SK-N-SH (cell line): ENCODE data around the gene SLC52A3. TPM values are rescaled to one million over a fixed set of nuclear protein-coding genes. Genes with fewer than 3 reads are reported as not detected.

Source experiments
- CTCF ChIA-PET: fragments of 300-600, 350-600 bp; formaldehyde crosslinking; extraction: SDS; loops from one replicate; lab custom pipeline; 2021; lab: Yijun Ruan, JAX
- POLR2A ChIA-PET: fragments of 350-600 bp; sonication (Branson Sonifier 250); formaldehyde crosslinking; extraction: SDS; loops from one replicate; lab custom pipeline; 2020; ENCODE audit warnings: antibody characterized with exemption, inconsistent platforms; lab: Yijun Ruan, JAX
- DNase-seq: peaks from one replicate; pipeline ENCODE4 v3.0.0; 2012
- H2AFZ ChIP-seq: fragments of 200-600 bp; sonication (generic); 2 replicates; pipeline ENCODE4 v1.8.1; 2016; ENCODE audit warnings: antibody characterized with exemption, mild to moderate bottlenecking, low read depth
- H3F3A ChIP-seq: fragments of 200-600 bp; sonication (generic); replicated peaks from 2 replicates; pipeline ENCODE3; 2016; ENCODE audit warnings: antibody characterized with exemption, mild to moderate bottlenecking; ENCODE audit not compliant: insufficient read depth
- H3K27ac ChIP-seq, 2 experiments: fragments of 200-500 bp in 1 of 2; fragments of 200-600 bp in 1 of 2; sonication (Bioruptor generic) in 1 of 2; sonication (generic), shearing (Covaris generic) in 1 of 2; 2 replicates each; pipeline versions ENCODE4 v1.5.1 to v1.6.1; 2014 to 2016; ENCODE audit warnings: low read depth in 2 of 2, inconsistent platforms in 1 of 2, low read length in 1 of 2, mild to moderate bottlenecking in 1 of 2, mixed read lengths in 1 of 2
- H3K27me3 ChIP-seq: fragments of 200-600 bp; sonication (generic), shearing (Covaris generic); 2 replicates; pipeline ENCODE4 v1.6.1; 2016; ENCODE audit warnings: mixed run types; ENCODE audit not compliant: insufficient read depth
- H3K36me3 ChIP-seq, 2 experiments: fragments of 200-500 bp in 1 of 2; fragments of 200-600 bp in 1 of 2; sonication (Bioruptor generic) in 1 of 2; sonication (generic) in 1 of 2; replicated peaks in 1 of 2; 2 replicates each; pipeline versions ENCODE3 to v1.5.1; 2014 to 2016; ENCODE audit warnings: low read length in 1 of 2, mild to moderate bottlenecking in 1 of 2; ENCODE audit not compliant: insufficient read depth in 2 of 2, control insufficient read depth in 1 of 2
- H3K4me1 ChIP-seq, 2 experiments: fragments of 200-500 bp in 1 of 2; fragments of 200-600 bp in 1 of 2; sonication (Bioruptor generic) in 1 of 2; sonication (generic), shearing (Covaris generic) in 1 of 2; 2 replicates each; pipeline versions ENCODE4 v1.5.1 to v1.6.1; 2014 to 2016; ENCODE audit warnings: low read depth in 1 of 2, low read length in 1 of 2, mixed run types in 1 of 2; ENCODE audit not compliant: insufficient read depth in 2 of 2, control insufficient read depth in 1 of 2
- H3K4me2 ChIP-seq: fragments of 200-600 bp; sonication (generic), shearing (Covaris generic); 2 replicates; pipeline ENCODE4 v1.6.1; 2017; ENCODE audit warnings: mixed run types
- H3K4me3 ChIP-seq, 2 experiments: fragments of 200-500 bp in 1 of 2; fragments of 200-600 bp in 1 of 2; sonication (Bioruptor generic) in 1 of 2; sonication (generic), shearing (Covaris generic) in 1 of 2; 2 replicates each; pipeline versions ENCODE4 v1.5.1 to v1.8.1; 2014 to 2016; ENCODE audit warnings: low read depth in 2 of 2, inconsistent platforms in 1 of 2, low read length in 1 of 2, mild to moderate bottlenecking in 1 of 2, mixed read lengths in 1 of 2, moderate library complexity in 1 of 2
- H3K79me2 ChIP-seq: fragments of 200-600 bp; sonication (generic); 2 replicates; pipeline ENCODE4 v1.8.1; 2017; ENCODE audit warnings: mild to moderate bottlenecking; ENCODE audit not compliant: insufficient read depth
- H3K9ac ChIP-seq: fragments of 200-600 bp; sonication (generic); 2 replicates; pipeline ENCODE4 v1.6.1; 2017; ENCODE audit warnings: mixed run types
- H3K9me2 ChIP-seq: fragments of 200-600 bp; sonication (generic); 2 replicates; pipeline ENCODE4 v1.6.1; 2017; ENCODE audit warnings: mixed run types
- H3K9me3 ChIP-seq: fragments of 200-600 bp; sonication (generic); 2 replicates; pipeline ENCODE4 v1.6.1; 2017; ENCODE audit warnings: mixed run types, mild to moderate bottlenecking, moderate library complexity
- H4K20me1 ChIP-seq: fragments of 200-600 bp; sonication (generic); 2 replicates; pipeline ENCODE4 v1.6.1; 2017; ENCODE audit warnings: mild to moderate bottlenecking, mixed run types; ENCODE audit not compliant: insufficient read depth
- ELF1 ChIP-seq: IDR thresholded peaks from 2 replicates; pipeline ENCODE4 v1.4.0; 2012
- EZH2phosphoT487 ChIP-seq: fragments of 200-600 bp; sonication (generic); IDR thresholded peaks from 2 replicates; pipeline ENCODE4 v1.6.1; 2017; ENCODE audit warnings: low read depth, mixed run types, mild to moderate bottlenecking, antibody characterized with exemption, moderate library complexity, borderline replicate concordance
- FOXJ3 ChIP-seq: sonication (generic); formaldehyde crosslinking; IDR thresholded peaks from 2 replicates; pipeline ENCODE4 v1.5.1; 2020; ENCODE audit warnings: mild to moderate bottlenecking, missing genetic modification reagents
- GABPA ChIP-seq: IDR thresholded peaks from 2 replicates; pipeline ENCODE4 v1.4.0; 2012; ENCODE audit warnings: low read depth, mild to moderate bottlenecking
- GATA2 ChIP-seq: sonication (generic); formaldehyde crosslinking; IDR thresholded peaks from 2 replicates; pipeline ENCODE4 v1.5.0; 2020; ENCODE audit warnings: mild to moderate bottlenecking, missing genetic modification reagents
- JUND ChIP-seq: IDR thresholded peaks from 2 replicates; pipeline ENCODE4 v1.4.0; 2012
- MEF2A ChIP-seq: IDR thresholded peaks from 2 replicates; pipeline ENCODE4 v1.4.0; 2012; ENCODE audit warnings: low read depth, borderline replicate concordance
- MXI1 ChIP-seq: IDR thresholded peaks from 2 replicates; pipeline ENCODE4 v1.6.1; 2012; ENCODE audit warnings: mild to moderate bottlenecking, low read depth, low read length, improper control_type of control experiment
- NFIC ChIP-seq: IDR thresholded peaks from 2 replicates; pipeline ENCODE4 v1.4.0; 2012; ENCODE audit warnings: borderline replicate concordance
- POLR2AphosphoS5 ChIP-seq: IDR thresholded peaks from 2 replicates; pipeline ENCODE4 v1.6.1; 2012; ENCODE audit warnings: low read depth, low read length
- RAD21 ChIP-seq: IDR thresholded peaks from 2 replicates; pipeline ENCODE4 v1.6.1; 2012; ENCODE audit warnings: mild to moderate bottlenecking, low read length
- RXRA ChIP-seq: IDR thresholded peaks from 2 replicates; pipeline ENCODE4 v1.4.0; 2012; ENCODE audit warnings: low read depth, mild to moderate bottlenecking, borderline replicate concordance
- SIN3A ChIP-seq: IDR thresholded peaks from 2 replicates; pipeline ENCODE4 v1.6.1; 2012; ENCODE audit warnings: low read depth, mild to moderate bottlenecking, low read length, moderate library complexity, borderline replicate concordance
- TAF1 ChIP-seq: IDR thresholded peaks from 2 replicates; pipeline ENCODE4 v1.6.1; 2012; ENCODE audit warnings: low read depth, mild to moderate bottlenecking, low read length, moderate library complexity, borderline replicate concordance
- TCF12 ChIP-seq: IDR thresholded peaks from 2 replicates; pipeline ENCODE4 v1.4.0; 2012
- TEAD4 ChIP-seq: IDR thresholded peaks from 2 replicates; pipeline ENCODE4 v1.4.0; 2012; ENCODE audit warnings: mild to moderate bottlenecking, borderline replicate concordance; ENCODE audit not compliant: insufficient read depth
- WGBS: methylation state at CpG from one replicate; pipeline ENCODE4 v1.1.6; 2017; ENCODE audit warnings: low lambda C conversion rate; 5-methylcytosine and 5-hydroxymethylcytosine counted together
- polyA plus RNA-seq, 3 experiments: library from polyadenylated mRNA; depleted of rRNA; stranded (reverse); fragments of >200 nt; gene quantifications; 2 replicates each; pipeline ENCODE4 v1.2.3, GENCODE V29; 2012
- TF ChIP-seq, protein P1 (sequence below): IDR thresholded peaks from 2 replicates; pipeline ENCODE4 v1.4.0; 2012; ENCODE audit warnings: low read depth, borderline replicate concordance
- TF ChIP-seq, protein P2 (sequence below): IDR thresholded peaks from 2 replicates; pipeline ENCODE4 v1.4.0; 2012; ENCODE audit warnings: low read depth
- TF ChIP-seq, protein P3 (sequence below): fragments of 200-600 bp; sonication (generic); IDR thresholded peaks from 2 replicates; pipeline ENCODE4 v1.6.1; 2017; ENCODE audit warnings: antibody characterized with exemption, mild to moderate bottlenecking, moderate library complexity

The SLC52A3 gene
- polyA plus RNA-seq, 1 of the 3 experiments (the other 2 are of a cell fraction): not detected

DNA sequence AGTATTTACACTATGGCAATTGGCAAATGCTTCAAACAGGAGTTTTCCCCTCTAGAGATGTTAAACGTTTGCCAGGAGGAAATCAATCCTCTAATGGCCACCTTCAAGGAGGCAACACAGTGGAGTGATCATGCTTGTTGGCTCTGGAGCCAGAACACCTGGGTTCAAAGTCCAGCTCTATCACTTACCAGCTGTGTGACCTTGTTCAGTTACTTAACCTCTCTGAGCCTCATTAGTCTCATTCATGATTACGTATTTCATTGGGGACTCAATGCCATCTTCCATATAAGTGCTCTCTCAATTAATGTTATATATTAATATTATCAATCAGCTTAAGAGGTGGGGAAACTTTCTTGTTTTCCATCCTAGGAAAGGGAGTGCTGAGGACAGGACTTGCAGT is 26.1 kb downstream of the SLC52A3 start:
- Histone ChIP-seq H3K9ac (no peak overlapping the region), H3K36me3 (peaks cover 0 to 4% of the 10 kb centered on the region in 2 experiments), H3F3A (no peaks in the 10 kb centered on the region), H3K9me3 (no peaks in the 10 kb centered on the region), H3K4me1 (no peaks in the 10 kb centered on the region; a peak in 1 of 4 replicates), H2AFZ (no peak overlapping the region), H3K4me3 (no peak overlapping the region), H3K9me2 (no peaks in the 10 kb centered on the region), H4K20me1 (no peaks in the 10 kb centered on the region), H3K4me2 (no peak overlapping the region), H3K27ac (no peak overlapping the region), H3K79me2 (no peaks in the 10 kb centered on the region), H3K27me3 (no peaks in the 10 kb centered on the region; the same call in 1 of the 2 replicates)
- ChIA-PET POLR2A (no interaction called here), CTCF (interaction anchor here (1.2 to 1.6 kb wide), 4 partner anchors 13 to 214 kb away, joined by 3 to 5 read pairs (median 4); no protein-coding TSS in a partner anchor)
- WGBS: 13% methylated on average over 2 of the region's 2 CpGs
- TF ChIP-seq GATA2 (CRISPR knock-in tag) (no peak), ELF1 (no peak), TAF1 (no peak), RAD21 (no peak)
- no peak for DNase-seq

DNA sequence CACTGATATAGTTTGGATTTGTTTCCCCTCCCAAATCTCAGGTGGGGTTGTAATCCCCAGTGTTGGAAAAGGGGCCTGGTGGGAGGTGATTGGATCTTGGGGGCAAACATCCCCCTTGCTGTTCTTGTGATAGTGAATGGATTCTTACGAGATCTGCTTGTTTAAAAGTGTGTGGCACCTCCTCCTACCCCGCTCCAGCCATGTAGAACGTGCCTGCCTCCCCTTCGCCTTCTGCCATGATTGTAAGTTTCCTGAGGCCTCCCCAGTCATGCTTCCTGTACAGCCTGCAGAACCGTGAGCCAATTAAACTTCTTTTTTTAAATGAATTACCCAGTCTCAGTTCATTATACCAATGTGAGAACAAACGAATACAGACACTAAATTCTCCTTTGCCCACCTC is 26.7 kb downstream of the SLC52A3 start:
- Histone ChIP-seq H3K27ac (no peak overlapping the region), H3F3A (no peaks in the 10 kb centered on the region), H3K79me2 (no peaks in the 10 kb centered on the region), H3K36me3 (peaks cover 0 to 4% of the 10 kb centered on the region in 2 experiments), H3K9me2 (no peaks in the 10 kb centered on the region), H3K9ac (no peak overlapping the region), H3K4me1 (no peaks in the 10 kb centered on the region; a peak in 1 of 4 replicates), H3K9me3 (no peaks in the 10 kb centered on the region), H3K4me2 (no peak overlapping the region), H4K20me1 (no peaks in the 10 kb centered on the region), H3K27me3 (no peaks in the 10 kb centered on the region; the same call in 1 of the 2 replicates), H3K4me3 (no peak overlapping the region), H2AFZ (no peak overlapping the region)
- TF ChIP-seq POLR2AphosphoS5 (no peak), GATA2 (CRISPR knock-in tag) (no peak), TCF12 (no peak), GABPA (no peak), MEF2A (no peak), SIN3A (no peak), EZH2phosphoT487 (no peak), TEAD4 (no peak), MXI1 (no peak)
- POLR2A ChIA-PET: no interaction called here
- CTCF ChIA-PET: interaction anchor here (1.2 to 7.1 kb wide), 5 partner anchors 13 to 215 kb away, joined by 3 to 71 read pairs (median 5); no protein-coding TSS in a partner anchor
- DNase-seq: no peak
- 26% methylated on average over 6 of the region's 6 CpGs for WGBS

DNA sequence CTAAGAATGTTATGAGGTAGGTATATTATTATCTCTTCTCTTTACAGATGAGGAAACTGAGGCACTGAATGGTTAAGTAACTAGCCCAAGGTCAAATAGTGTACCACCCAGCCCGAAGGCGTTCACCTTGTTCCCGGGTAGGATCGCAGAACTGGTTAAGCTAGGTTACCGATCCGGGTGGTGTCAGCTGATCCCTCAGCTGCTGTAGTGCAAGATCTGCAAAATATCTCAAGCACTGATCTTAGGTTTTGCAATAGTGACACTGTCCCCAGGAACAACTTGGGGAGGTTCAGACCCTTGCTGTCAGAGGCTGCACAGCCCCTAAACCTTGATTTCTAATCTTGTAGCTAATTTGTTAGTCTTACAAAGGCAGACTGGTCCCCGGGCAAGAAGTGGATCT is 28.1 kb downstream of the SLC52A3 start:
- Histone ChIP-seq H3K4me1 (no peaks in the 10 kb centered on the region; a peak in 1 of 4 replicates), H4K20me1 (no peaks in the 10 kb centered on the region), H3K27ac (no peak overlapping the region), H3K4me3 (no peak overlapping the region), H3K9me2 (no peaks in the 10 kb centered on the region), H2AFZ (no peak overlapping the region), H3K79me2 (no peaks in the 10 kb centered on the region), H3K4me2 (no peak overlapping the region), H3K9me3 (no peaks in the 10 kb centered on the region), H3K9ac (no peak overlapping the region), H3F3A (no peaks in the 10 kb centered on the region), H3K27me3 (no peaks in the 10 kb centered on the region; the same call in 1 of the 2 replicates), H3K36me3 (no peaks in the 10 kb centered on the region)
- ChIA-PET CTCF (interaction anchor here (0.6 to 7.1 kb wide), 16 partner anchors 8 to 193 kb away, joined by 3 to 83 read pairs (median 9); no protein-coding TSS in a partner anchor), POLR2A (no interaction called here)
- DNase-seq: no peak
- TF ChIP-seq JUND (no peak), SIN3A (no peak), NFIC (no peak), EZH2phosphoT487 (no peak), FOXJ3 (CRISPR knock-in tag) (no peak), RXRA (no peak)
- TF ChIP-seq, protein P1, sequence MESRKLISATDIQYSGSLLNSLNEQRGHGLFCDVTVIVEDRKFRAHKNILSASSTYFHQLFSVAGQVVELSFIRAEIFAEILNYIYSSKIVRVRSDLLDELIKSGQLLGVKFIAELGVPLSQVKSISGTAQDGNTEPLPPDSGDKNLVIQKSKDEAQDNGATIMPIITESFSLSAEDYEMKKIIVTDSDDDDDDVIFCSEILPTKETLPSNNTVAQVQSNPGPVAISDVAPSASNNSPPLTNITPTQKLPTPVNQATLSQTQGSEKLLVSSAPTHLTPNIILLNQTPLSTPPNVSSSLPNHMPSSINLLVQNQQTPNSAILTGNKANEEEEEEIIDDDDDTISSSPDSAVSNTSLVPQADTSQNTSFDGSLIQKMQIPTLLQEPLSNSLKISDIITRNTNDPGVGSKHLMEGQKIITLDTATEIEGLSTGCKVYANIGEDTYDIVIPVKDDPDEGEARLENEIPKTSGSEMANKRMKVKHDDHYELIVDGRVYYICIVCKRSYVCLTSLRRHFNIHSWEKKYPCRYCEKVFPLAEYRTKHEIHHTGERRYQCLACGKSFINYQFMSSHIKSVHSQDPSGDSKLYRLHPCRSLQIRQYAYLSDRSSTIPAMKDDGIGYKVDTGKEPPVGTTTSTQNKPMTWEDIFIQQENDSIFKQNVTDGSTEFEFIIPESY: no peak
- TF ChIP-seq, protein P2, sequence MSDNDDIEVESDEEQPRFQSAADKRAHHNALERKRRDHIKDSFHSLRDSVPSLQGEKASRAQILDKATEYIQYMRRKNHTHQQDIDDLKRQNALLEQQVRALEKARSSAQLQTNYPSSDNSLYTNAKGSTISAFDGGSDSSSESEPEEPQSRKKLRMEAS: no peak
- TF ChIP-seq, protein P3, sequence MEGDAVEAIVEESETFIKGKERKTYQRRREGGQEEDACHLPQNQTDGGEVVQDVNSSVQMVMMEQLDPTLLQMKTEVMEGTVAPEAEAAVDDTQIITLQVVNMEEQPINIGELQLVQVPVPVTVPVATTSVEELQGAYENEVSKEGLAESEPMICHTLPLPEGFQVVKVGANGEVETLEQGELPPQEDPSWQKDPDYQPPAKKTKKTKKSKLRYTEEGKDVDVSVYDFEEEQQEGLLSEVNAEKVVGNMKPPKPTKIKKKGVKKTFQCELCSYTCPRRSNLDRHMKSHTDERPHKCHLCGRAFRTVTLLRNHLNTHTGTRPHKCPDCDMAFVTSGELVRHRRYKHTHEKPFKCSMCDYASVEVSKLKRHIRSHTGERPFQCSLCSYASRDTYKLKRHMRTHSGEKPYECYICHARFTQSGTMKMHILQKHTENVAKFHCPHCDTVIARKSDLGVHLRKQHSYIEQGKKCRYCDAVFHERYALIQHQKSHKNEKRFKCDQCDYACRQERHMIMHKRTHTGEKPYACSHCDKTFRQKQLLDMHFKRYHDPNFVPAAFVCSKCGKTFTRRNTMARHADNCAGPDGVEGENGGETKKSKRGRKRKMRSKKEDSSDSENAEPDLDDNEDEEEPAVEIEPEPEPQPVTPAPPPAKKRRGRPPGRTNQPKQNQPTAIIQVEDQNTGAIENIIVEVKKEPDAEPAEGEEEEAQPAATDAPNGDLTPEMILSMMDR: no peak
- WGBS: 32% methylated on average over 7 of the region's 7 CpGs
